ENCODE measurements around the gene MSANTD7. TPM values are rescaled to one million over a fixed set of nuclear protein-coding genes. Genes with fewer than 3 reads are reported as not detected.

The MSANTD7 gene
- total and polyA plus RNA-seq, 2 donors (not counting 1 experiment from before 2014, with no cell fraction given) = 7.2 to 14.4 TPM

DNA sequence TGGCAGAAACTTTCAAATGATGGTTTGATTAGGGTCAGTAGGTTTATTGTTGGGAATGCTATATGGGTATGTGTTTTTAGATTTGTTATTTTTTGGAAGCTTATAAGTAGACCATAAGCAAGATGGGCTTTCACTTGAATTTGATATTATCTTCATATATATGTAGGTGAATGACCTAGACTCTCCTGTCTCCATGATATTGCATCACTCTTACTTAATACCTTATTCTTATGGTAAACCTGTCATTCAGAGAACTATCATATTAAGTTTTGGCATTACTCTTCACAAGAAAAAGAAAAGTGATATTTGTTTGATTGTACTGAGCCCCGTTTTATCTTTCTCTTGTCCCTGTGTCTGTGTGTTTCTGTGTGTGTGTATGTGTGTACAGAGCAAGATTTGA, 17.3 kb downstream of the MSANTD7 start:
- no peaks in the 10 kb centered on the region for H3K9me3 ChIP-seq (ENCODE audit: control insufficient read depth, insufficient read depth, low read depth, low read length)
- no peak overlapping the region for H3K4me3 ChIP-seq (replicated peaks in 1 of 4; ENCODE audit: control extremely low read depth in 1 of 4, insufficient read depth in 1 of 4, low read depth in 3 of 4, low read length in 4 of 4)
- no peaks in the 10 kb centered on the region for H3K79me2 ChIP-seq (ENCODE audit: control insufficient read depth, insufficient read depth, low read length)
- H4K20me1 ChIP-seq (ENCODE audit: control insufficient read depth, extremely low read depth, insufficient read depth, low read length) = no peaks in the 10 kb centered on the region
- H3K9ac ChIP-seq (ENCODE audit: insufficient read depth, low read length) = no peak overlapping the region
- no peaks in the 10 kb centered on the region for H3K27me3 ChIP-seq (ENCODE audit: control insufficient read depth, insufficient read depth, low read length)
- H3K4me1 ChIP-seq (ENCODE audit: control insufficient read depth, extremely low read depth, insufficient read depth, low read length) = no peaks in the 10 kb centered on the region
- H3K4me2 ChIP-seq (ENCODE audit: extremely low read depth, insufficient read depth, low read length) = no peak overlapping the region
- no peaks in the 10 kb centered on the region for H3K36me3 ChIP-seq (ENCODE audit: control insufficient read depth, insufficient read depth, low read length)
- TF ChIP-seq, protein P1, sequence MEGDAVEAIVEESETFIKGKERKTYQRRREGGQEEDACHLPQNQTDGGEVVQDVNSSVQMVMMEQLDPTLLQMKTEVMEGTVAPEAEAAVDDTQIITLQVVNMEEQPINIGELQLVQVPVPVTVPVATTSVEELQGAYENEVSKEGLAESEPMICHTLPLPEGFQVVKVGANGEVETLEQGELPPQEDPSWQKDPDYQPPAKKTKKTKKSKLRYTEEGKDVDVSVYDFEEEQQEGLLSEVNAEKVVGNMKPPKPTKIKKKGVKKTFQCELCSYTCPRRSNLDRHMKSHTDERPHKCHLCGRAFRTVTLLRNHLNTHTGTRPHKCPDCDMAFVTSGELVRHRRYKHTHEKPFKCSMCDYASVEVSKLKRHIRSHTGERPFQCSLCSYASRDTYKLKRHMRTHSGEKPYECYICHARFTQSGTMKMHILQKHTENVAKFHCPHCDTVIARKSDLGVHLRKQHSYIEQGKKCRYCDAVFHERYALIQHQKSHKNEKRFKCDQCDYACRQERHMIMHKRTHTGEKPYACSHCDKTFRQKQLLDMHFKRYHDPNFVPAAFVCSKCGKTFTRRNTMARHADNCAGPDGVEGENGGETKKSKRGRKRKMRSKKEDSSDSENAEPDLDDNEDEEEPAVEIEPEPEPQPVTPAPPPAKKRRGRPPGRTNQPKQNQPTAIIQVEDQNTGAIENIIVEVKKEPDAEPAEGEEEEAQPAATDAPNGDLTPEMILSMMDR (conservative IDR thresholded peaks at IDR 0.05 in 1 of 2, IDR thresholded peaks at IDR 0.05 in 1 of 2; ENCODE audit: low read depth in 1 of 2, low read length in 2 of 2) = no peak
- H3K27ac ChIP-seq (ENCODE audit: insufficient read depth, low read length) = no peak overlapping the region
- no peak for DNase-seq (ENCODE audit: low read depth in 2 of 2)
- H2AFZ ChIP-seq (ENCODE audit: low read length) = no peak overlapping the region

DNA sequence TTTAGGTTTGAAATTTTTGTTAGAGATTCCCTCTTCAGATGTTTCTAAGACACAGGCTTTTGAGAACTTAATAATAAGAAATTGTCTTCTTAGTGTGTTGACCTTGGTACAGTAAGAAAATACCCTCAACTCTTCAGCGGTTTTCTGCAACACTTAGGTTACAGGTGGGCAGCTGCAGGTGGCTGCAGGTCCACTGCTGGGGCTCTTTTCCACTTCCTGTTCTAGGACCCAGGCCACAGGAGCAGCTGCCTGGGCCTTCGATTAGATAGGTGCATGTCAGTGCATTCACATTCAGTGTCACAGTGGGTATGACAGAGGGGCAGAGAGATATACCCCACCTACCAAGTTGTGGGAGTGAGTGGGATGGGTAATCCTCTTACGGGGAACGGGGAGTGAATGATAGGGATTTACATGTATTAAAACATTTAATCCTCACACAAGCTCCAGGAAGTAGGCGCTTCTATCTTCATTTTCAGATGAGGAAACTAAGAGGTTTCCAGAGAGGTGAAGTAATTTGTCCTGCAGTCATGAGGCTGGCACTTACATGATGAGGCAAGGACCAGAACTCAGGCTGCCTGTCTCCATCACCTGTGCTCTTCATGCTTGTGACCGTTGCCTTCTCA, 20.3 kb downstream of the MSANTD7 start:
- Histone ChIP-seq H3K79me2 (ENCODE audit: control insufficient read depth, insufficient read depth, low read length) (no peaks in the 10 kb centered on the region), H4K20me1 (ENCODE audit: control insufficient read depth, extremely low read depth, insufficient read depth, low read length) (no peaks in the 10 kb centered on the region), H3K27me3 (ENCODE audit: control insufficient read depth, insufficient read depth, low read length) (no peaks in the 10 kb centered on the region), H3K4me2 (ENCODE audit: extremely low read depth, insufficient read depth, low read length) (no peak overlapping the region), H3K9me3 (ENCODE audit: control insufficient read depth, insufficient read depth, low read depth, low read length) (no peaks in the 10 kb centered on the region), H3K36me3 (ENCODE audit: control insufficient read depth, insufficient read depth, low read length) (no peaks in the 10 kb centered on the region), H3K4me1 (ENCODE audit: control insufficient read depth, extremely low read depth, insufficient read depth, low read length) (no peaks in the 10 kb centered on the region), H3K27ac (ENCODE audit: insufficient read depth, low read length) (no peak overlapping the region), H2AFZ (ENCODE audit: low read length) (no peak overlapping the region), H3K4me3 (replicated peaks in 1 of 4; ENCODE audit: control extremely low read depth in 1 of 4, insufficient read depth in 1 of 4, low read depth in 3 of 4, low read length in 4 of 4) (no peak overlapping the region), H3K9ac (ENCODE audit: insufficient read depth, low read length) (no peak overlapping the region)
- TF ChIP-seq EZH2 (IDR thresholded peaks at IDR 0.05; ENCODE audit: low read length, missing control alignments) = no peak
- TF ChIP-seq, protein P1 (conservative IDR thresholded peaks at IDR 0.05 in 1 of 2, IDR thresholded peaks at IDR 0.05 in 1 of 2; ENCODE audit: low read depth in 1 of 2, low read length in 2 of 2) = no peak
- no peak for DNase-seq (ENCODE audit: low read depth in 2 of 2)

DNA sequence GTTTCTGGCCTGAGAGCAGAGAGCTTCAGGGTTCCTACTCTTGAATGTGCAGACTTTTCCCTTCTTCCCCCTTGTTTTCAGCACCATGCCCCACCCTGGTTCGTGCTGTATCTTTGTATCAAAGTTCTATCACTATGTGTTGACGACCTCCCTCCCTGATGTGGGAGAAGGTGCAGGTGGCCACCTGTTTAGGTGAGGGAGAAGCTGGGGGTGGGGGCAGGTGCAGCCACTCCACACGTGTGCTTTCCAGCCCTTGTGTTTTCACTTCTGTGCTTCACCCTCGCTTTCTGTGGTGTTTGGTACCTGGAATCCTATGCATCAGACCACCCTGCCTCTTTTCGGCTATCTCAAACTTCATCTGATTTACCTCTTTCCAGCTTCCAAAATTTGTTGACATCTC, 20.9 kb downstream of the MSANTD7 start:
- Histone ChIP-seq H2AFZ (ENCODE audit: low read length) (no peak overlapping the region), H3K9me3 (ENCODE audit: control insufficient read depth, insufficient read depth, low read depth, low read length) (no peaks in the 10 kb centered on the region), H3K4me1 (ENCODE audit: control insufficient read depth, extremely low read depth, insufficient read depth, low read length) (no peaks in the 10 kb centered on the region), H3K9ac (ENCODE audit: insufficient read depth, low read length) (no peak overlapping the region), H3K4me3 (replicated peaks in 1 of 4; ENCODE audit: control extremely low read depth in 1 of 4, insufficient read depth in 1 of 4, low read depth in 3 of 4, low read length in 4 of 4) (no peak overlapping the region), H3K79me2 (ENCODE audit: control insufficient read depth, insufficient read depth, low read length) (no peaks in the 10 kb centered on the region), H3K27ac (ENCODE audit: insufficient read depth, low read length) (no peak overlapping the region), H3K36me3 (ENCODE audit: control insufficient read depth, insufficient read depth, low read length) (no peaks in the 10 kb centered on the region), H4K20me1 (ENCODE audit: control insufficient read depth, extremely low read depth, insufficient read depth, low read length) (no peaks in the 10 kb centered on the region), H3K27me3 (ENCODE audit: control insufficient read depth, insufficient read depth, low read length) (no peaks in the 10 kb centered on the region), H3K4me2 (ENCODE audit: extremely low read depth, insufficient read depth, low read length) (no peak overlapping the region)
- TF ChIP-seq EZH2 (IDR thresholded peaks at IDR 0.05; ENCODE audit: low read length, missing control alignments) = no peak
- TF ChIP-seq, protein P1 (conservative IDR thresholded peaks at IDR 0.05 in 1 of 2, IDR thresholded peaks at IDR 0.05 in 1 of 2; ENCODE audit: low read depth in 1 of 2, low read length in 2 of 2) = no peak
- DNase-seq (ENCODE audit: low read depth in 2 of 2) = no peak
